Upper lobe of left lung (tissue), 6 donors: ENCODE data around the gene ESR2. TPM values are rescaled to one million over a fixed set of nuclear protein-coding genes. Genes with fewer than 3 reads are reported as not detected.

Experiments used
- ATAC-seq, 2 donors: fragments of 200-7000 bp; cut with Tn5 transposase; one replicate each; pipeline ENCODE4 v1.9.1; 2022; ENCODE audit warnings: mild to moderate bottlenecking in 2 of 2, moderate library complexity in 2 of 2; ENCODE audit not compliant: low FRiP score in 2 of 2
- DNase-seq, 2 donors: peaks; one replicate each; pipeline ENCODE4 v3.0.0-alpha.2; 2019 to 2020
- H3K27ac ChIP-seq, 4 donors: fragments of 200-600 bp; sonication (generic); one replicate each; pipeline ENCODE4 v1.5.1; 2016 to 2019
- H3K27me3 ChIP-seq, 4 donors: fragments of 200-600 bp; sonication (generic); one replicate each; pipeline ENCODE4 v1.5.1; 2017 to 2019
- H3K36me3 ChIP-seq, 4 donors: fragments of 200-600 bp; sonication (generic); one replicate each; pipeline ENCODE4 v1.5.1; 2016 to 2019
- H3K4me1 ChIP-seq, 4 donors: fragments of 200-600 bp; sonication (generic); one replicate each; pipeline ENCODE4 v1.5.1; 2018 to 2019
- H3K4me3 ChIP-seq, 4 donors: fragments of 200-600 bp; sonication (generic); one replicate each; pipeline ENCODE4 v1.5.1; 2017 to 2019; ENCODE audit warnings: mild to moderate bottlenecking in 2 of 4, moderate library complexity in 1 of 4
- H3K9me3 ChIP-seq, 4 donors: fragments of 200-600 bp; sonication (generic); one replicate each; pipeline ENCODE4 v1.5.1; 2018 to 2019
- EP300 ChIP-seq, 4 donors: sonication (generic); formaldehyde crosslinking; IDR thresholded peaks; one replicate each; pipeline ENCODE4 v1.5.1; 2017; ENCODE audit warnings: antibody characterized with exemption in 4 of 4, control low read depth in 2 of 4
- POLR2A ChIP-seq, 4 donors: fragments of 450-650 bp; IDR thresholded peaks; one replicate each; pipeline ENCODE4 v1.5.1; 2016 to 2017; ENCODE audit warnings: antibody characterized with exemption in 4 of 4, mild to moderate bottlenecking in 2 of 4
- POLR2AphosphoS5 ChIP-seq, 2 donors: sonication (generic); formaldehyde crosslinking; IDR thresholded peaks; one replicate each; pipeline ENCODE4 v1.5.1; 2017; ENCODE audit warnings: antibody characterized with exemption in 2 of 2
- WGBS, 2 donors: methylation state at CpG; one replicate each; pipeline ENCODE4 v1.1.5; 2017 to 2018; 5-methylcytosine and 5-hydroxymethylcytosine counted together
- total RNA-seq, 6 donors: library from RNA; depleted of rRNA in 4 of 6; stranded (reverse); fragments of >200 nt in 4 of 6; gene quantifications; one replicate each; pipeline versions ENCODE4 v1.1.0 to v1.2.1, GENCODE V29; 2016 to 2021
- TF ChIP-seq, protein P1 (sequence below), 6 experiments: fragments of 450-650 bp in 4 of 6; fragments of 200-600 bp in 2 of 6; sonication (generic) in 2 of 6; IDR thresholded peaks; one replicate each; pipeline ENCODE4 v1.5.1; 2016 to 2019; ENCODE audit warnings: antibody characterized with exemption in 6 of 6
- donor health status: DM: no; HTN: no; CAD: no; lungs with moderate emphysema.
- donor health status: DM: no; HTN: yes; CAD: no; lungs with severe emphysema.

Gene ESR2
- total RNA-seq, 6 donors from 2014 or later, result 0.20 to 3.6 (median 0.86) TPM; not detected in 1

DNA sequence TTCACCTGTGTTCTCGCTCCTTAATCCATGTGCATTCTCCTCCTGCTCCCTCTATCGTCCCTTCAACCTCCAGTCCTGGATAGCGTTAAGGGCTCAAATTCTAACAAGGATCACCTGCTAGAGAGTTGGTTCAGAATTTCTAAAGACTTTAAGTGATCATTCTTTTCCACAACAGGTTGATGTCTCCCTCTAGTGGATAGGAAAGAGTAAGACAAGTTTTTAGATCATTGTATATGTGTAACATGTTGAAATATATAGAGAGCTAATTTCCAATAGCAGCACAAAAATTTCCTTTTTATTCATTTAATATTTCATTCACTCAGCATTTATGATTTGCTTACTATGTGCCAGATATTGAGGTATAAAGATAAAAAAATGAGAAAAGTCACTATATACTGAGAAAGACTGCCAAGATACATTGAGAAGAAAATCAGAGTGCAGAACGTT is 9.3 kb upstream of the ESR2 start:
- ATAC-seq (peak; percentile 71 to 72), DNase-seq (no peak)
- no peaks in the 10 kb centered on the region for H3K27me3 ChIP-seq
- TF ChIP-seq, protein P1, sequence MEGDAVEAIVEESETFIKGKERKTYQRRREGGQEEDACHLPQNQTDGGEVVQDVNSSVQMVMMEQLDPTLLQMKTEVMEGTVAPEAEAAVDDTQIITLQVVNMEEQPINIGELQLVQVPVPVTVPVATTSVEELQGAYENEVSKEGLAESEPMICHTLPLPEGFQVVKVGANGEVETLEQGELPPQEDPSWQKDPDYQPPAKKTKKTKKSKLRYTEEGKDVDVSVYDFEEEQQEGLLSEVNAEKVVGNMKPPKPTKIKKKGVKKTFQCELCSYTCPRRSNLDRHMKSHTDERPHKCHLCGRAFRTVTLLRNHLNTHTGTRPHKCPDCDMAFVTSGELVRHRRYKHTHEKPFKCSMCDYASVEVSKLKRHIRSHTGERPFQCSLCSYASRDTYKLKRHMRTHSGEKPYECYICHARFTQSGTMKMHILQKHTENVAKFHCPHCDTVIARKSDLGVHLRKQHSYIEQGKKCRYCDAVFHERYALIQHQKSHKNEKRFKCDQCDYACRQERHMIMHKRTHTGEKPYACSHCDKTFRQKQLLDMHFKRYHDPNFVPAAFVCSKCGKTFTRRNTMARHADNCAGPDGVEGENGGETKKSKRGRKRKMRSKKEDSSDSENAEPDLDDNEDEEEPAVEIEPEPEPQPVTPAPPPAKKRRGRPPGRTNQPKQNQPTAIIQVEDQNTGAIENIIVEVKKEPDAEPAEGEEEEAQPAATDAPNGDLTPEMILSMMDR (IDR thresholded peaks at IDR 0.05), result peak; percentile 44 to 75 (median 62)
- TF ChIP-seq POLR2AphosphoS5 (IDR thresholded peaks at IDR 0.05), result no peak
- WGBS, 2 donors, result 23 to 25% methylated on average over 4 of the region's 4 CpGs
- no peaks in the 10 kb centered on the region for H3K9me3 ChIP-seq
- H3K36me3 ChIP-seq, result no peaks in the 10 kb centered on the region
- no peaks in the 10 kb centered on the region for H3K4me1 ChIP-seq
- no peak overlapping the region for H3K27ac ChIP-seq
- H3K4me3 ChIP-seq, result no peak overlapping the region

DNA sequence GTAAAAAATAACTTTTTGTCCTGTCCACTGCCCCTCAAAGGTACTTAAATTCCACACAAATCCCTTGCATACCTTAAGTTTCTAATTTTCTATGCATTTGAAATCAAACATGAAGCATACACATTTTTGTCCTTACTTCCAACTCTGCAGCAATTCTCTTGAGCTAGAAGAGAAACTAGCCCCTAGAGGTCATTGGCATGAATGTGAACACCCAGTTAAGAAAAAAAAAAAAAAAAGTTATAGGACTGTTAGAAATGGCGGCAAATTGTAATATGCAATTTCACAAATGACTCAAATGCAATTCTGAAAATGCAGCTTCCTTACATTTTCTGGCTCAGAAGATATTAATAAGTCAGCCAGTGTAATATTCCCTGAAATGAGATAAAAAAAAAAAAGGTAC is 4.6 kb upstream of the ESR2 start:
- ATAC-seq (no peak), DNase-seq (no peak)
- 88 to 95% methylated on average over 1 of the region's 1 CpG for WGBS, 2 donors
- Histone ChIP-seq H3K27me3 (peaks cover 0 to 6% (median 0%) of the 10 kb centered on the region in 4 donors), H3K9me3 (no peaks in the 10 kb centered on the region), H3K36me3 (no peaks in the 10 kb centered on the region), H3K4me1 (peaks cover 13 to 24% (median 17%) of the 10 kb centered on the region in 4 donors), H3K4me3 (no peak overlapping the region), H3K27ac (no peak overlapping the region)
- TF ChIP-seq POLR2AphosphoS5 (IDR thresholded peaks at IDR 0.05) (no peak), EP300 (IDR thresholded peaks at IDR 0.05) (no peak), POLR2A (IDR thresholded peaks at IDR 0.05) (no peak)
- TF ChIP-seq, protein P1 (IDR thresholded peaks at IDR 0.05), result no peak

DNA sequence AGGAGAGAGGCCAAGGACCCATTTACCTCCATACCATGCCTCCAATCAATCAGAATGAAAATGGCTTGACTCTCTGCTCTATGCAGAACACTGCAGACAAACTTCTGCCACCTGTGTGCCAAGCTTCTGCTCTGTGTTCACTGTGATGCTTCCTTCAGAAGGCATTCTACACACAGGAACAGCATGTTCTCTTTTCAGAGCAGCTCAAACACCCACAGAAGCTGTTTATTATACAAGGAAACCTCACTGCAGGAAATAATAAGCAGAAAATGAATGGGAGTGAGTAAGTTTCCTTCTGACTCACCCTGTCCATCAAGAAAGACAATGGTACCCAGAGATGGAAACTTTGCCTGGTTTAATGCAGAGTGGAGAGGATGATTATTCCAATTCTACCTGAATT is 2.4 kb upstream of the ESR2 start:
- H3K27me3 ChIP-seq, result peaks cover 0 to 13% (median 0%) of the 10 kb centered on the region in 4 donors
- H3K9me3 ChIP-seq, result no peaks in the 10 kb centered on the region
- H3K4me3 ChIP-seq, result no peak overlapping the region
- TF ChIP-seq POLR2AphosphoS5 (IDR thresholded peaks at IDR 0.05), result peak in 1 of 2 donors; percentile 29
- no peak for TF ChIP-seq POLR2A (IDR thresholded peaks at IDR 0.05)
- TF ChIP-seq EP300 (IDR thresholded peaks at IDR 0.05), result peak in 1 of 4 donors; percentile 3
- TF ChIP-seq, protein P1 (IDR thresholded peaks at IDR 0.05), result no peak
- H3K36me3 ChIP-seq, result no peaks in the 10 kb centered on the region
- H3K4me1 ChIP-seq, result peaks cover 13 to 28% (median 20%) of the 10 kb centered on the region in 4 donors
- peak overlapping the region in 1 of 4 donors; percentile 34 for H3K27ac ChIP-seq
- DNase-seq, result no peak
- no peak for ATAC-seq

DNA sequence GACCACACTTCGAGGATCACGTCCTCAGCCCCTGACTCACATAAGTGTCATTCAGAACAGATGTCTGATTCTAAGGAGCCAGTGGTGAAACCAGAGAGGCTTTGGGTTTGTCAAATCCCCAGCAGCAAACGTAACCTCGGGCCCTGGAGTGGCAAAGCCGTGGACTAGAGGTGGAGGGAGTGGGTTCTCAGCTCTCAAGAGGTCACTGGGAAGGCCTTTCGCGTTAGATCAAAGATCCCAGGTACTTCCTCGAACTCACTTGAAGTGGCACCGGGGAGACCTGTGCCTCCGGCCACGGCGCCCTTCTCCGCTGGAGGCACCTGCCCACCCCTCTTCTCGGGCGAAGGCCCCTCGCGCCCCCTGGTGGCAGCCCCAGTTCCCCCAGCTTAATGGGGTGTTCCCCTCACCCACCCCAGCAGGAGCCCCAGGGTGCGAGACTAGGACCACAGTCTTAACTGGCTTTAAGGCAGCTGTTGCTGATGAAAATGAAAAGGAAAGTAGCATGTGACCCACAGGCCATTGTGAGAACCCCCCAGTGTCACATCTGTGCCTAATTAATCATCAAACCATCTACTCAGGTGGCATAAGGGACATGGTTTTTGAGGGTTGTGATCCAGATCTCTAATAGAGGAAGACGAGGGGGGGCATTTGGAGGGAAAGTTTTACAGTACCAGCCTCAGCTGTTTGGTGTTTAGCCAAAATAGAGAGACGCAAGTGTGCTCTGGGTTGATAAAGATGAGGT is 672 bp upstream of the ESR2 start:
- DNase-seq, result peak; percentile 79 to 94
- TF ChIP-seq POLR2A (IDR thresholded peaks at IDR 0.05), result no peak
- TF ChIP-seq, protein P1 (IDR thresholded peaks at IDR 0.05), result peak; percentile 56 to 86 (median 78)
- Histone ChIP-seq H3K27me3 (peaks cover 0 to 13% (median 0%) of the 10 kb centered on the region in 4 donors), H3K4me1 (peaks cover 13 to 28% (median 20%) of the 10 kb centered on the region in 4 donors), H3K27ac (no peak overlapping the region), H3K4me3 (peak overlapping the region in 3 of 4 donors; percentile 31 to 43 (median 42)), H3K9me3 (no peaks in the 10 kb centered on the region), H3K36me3 (no peaks in the 10 kb centered on the region)
- WGBS, 2 donors, result 5 to 58% methylated on average over 2 to 20 of the region's 20 CpGs
- peak; percentile 83 to 93 for ATAC-seq

DNA sequence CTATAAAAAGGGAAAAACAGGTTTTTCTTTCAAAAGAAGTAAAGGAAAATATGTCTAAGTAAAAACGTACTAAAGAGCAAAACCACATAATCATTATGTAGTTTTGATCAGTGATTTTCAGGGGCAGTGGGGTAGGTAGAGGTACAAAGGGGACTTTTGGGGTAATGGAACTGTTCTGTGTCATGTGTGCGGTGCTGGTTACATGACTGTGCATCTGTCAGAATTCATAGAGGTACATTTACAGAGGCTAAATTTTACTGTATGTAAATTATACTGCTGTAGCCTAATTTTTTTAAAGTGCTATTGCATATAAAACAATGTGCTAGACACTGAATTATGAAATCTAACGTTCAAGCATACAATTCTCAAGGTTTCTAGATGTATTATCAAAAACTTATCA is 2.0 kb downstream of the ESR2 start:
- no peak overlapping the region for H3K27ac ChIP-seq
- no peaks in the 10 kb centered on the region for H3K9me3 ChIP-seq
- peaks cover 13 to 28% (median 20%) of the 10 kb centered on the region in 4 donors for H3K4me1 ChIP-seq
- ATAC-seq (no peak), DNase-seq (no peak)
- WGBS, 2 donors, result 76 to 80% methylated on average over 3 of the region's 3 CpGs
- no peak overlapping the region for H3K4me3 ChIP-seq
- no peak for TF ChIP-seq POLR2A (IDR thresholded peaks at IDR 0.05)
- TF ChIP-seq EP300 (IDR thresholded peaks at IDR 0.05), result no peak
- no peak for TF ChIP-seq POLR2AphosphoS5 (IDR thresholded peaks at IDR 0.05)
- TF ChIP-seq, protein P1 (IDR thresholded peaks at IDR 0.05), result no peak
- no peaks in the 10 kb centered on the region for H3K36me3 ChIP-seq
- H3K27me3 ChIP-seq, result peaks cover 0 to 13% (median 0%) of the 10 kb centered on the region in 4 donors
